ENCODE data around the gene FGGY. TPM values are rescaled to one million over a fixed set of nuclear protein-coding genes. Genes with fewer than 3 reads are reported as not detected.

The FGGY gene
- total RNA-seq, 1 experiment from 2014 or later, result 17.8 TPM

DNA sequence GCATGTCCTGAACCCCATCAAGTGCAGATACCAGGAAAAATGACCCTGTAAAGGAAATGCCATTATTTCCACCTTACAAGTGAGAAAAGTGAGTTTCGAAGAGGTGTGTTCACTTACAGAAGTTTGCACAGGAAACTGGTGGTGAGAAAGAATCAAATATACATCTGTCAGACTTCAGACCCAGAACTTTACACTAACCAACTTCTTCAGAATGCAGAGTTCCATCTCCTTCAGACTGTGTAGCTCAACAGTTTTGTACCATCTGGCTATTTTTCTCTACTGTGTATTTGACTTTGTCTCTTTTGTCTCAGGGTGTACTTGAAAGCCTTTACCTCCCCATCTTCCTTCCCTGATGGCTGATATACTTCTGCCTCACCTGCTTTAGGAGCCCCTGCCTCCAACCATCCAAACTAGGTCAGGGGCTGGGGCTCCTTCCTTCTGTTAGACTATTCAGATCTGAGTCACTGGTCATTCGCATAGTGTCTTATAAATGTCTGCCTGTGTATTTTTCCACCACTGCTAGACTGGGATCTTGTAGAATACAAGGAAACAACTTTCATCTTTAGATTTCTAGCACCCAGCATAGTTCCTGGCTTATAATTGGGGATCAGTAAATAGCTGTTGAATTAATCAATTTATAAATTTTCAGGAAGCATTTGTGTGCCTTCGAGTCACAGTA lies 247.9 kb downstream of the FGGY start:
- Histone ChIP-seq H3K9me3 (ENCODE audit: insufficient read depth, low read depth) (no peaks in the 10 kb centered on the region), H3K9me2 (ENCODE audit: insufficient read depth) (no peaks in the 10 kb centered on the region), H3F3A (ENCODE audit: insufficient read depth, low read depth) (no peaks in the 10 kb centered on the region), H3K27me3 (ENCODE audit: insufficient read depth, low read depth) (no peaks in the 10 kb centered on the region), H3K79me2 (ENCODE audit: low read depth) (no peaks in the 10 kb centered on the region), H3K4me3 (no peak overlapping the region), H3K4me2 (no peak overlapping the region), H3K4me1 (replicated peaks; ENCODE audit: insufficient read depth) (no peaks in the 10 kb centered on the region), H4K20me1 (ENCODE audit: insufficient read depth) (no peaks in the 10 kb centered on the region), H3K27ac (no peak overlapping the region), H2AFZ (no peak overlapping the region), H3K36me3 (ENCODE audit: low read depth) (no peaks in the 10 kb centered on the region)
- BruUV-seq (replicated peaks), result no TSS peak
- POLR2A ChIA-PET (ENCODE audit: unreplicated experiment), result no interaction called here
- no peak for TF ChIP-seq EZH2 (IDR thresholded peaks at IDR 0.05; ENCODE audit: low read depth)
- no peak for DNase-seq
- CTCF ChIA-PET, result no interaction called here
- intact Hi-C loops (cut with micrococcal nuclease; ENCODE audit: unreplicated experiment), result no loop called here

DNA sequence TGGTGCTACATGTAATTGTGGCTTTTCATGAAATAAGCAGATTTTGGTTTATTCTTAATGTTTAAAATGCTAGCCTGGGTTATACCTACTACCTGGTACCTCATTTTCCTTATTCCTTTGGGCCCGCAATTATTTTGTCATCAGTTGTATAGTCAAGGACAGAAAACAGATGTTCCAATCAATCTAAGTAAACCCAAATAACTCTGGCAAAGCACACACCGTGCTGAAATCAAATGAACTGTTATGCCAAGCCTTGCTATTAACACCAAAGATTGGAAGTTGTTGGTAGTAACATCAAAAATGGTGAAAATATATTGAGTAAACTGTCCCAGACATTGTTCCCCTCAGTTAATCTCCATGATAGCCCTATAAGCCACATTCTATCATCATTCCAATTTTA lies 248.9 kb downstream of the FGGY start:
- Histone ChIP-seq H3K4me1 (replicated peaks; ENCODE audit: insufficient read depth) (no peaks in the 10 kb centered on the region), H3K27ac (no peak overlapping the region), H3K4me3 (no peak overlapping the region), H3K79me2 (ENCODE audit: low read depth) (no peaks in the 10 kb centered on the region), H2AFZ (no peak overlapping the region), H3K4me2 (no peak overlapping the region), H4K20me1 (ENCODE audit: insufficient read depth) (no peaks in the 10 kb centered on the region), H3K36me3 (ENCODE audit: low read depth) (no peaks in the 10 kb centered on the region), H3K9me2 (ENCODE audit: insufficient read depth) (no peaks in the 10 kb centered on the region), H3K9me3 (ENCODE audit: insufficient read depth, low read depth) (no peaks in the 10 kb centered on the region), H3K27me3 (ENCODE audit: insufficient read depth, low read depth) (no peaks in the 10 kb centered on the region), H3F3A (ENCODE audit: insufficient read depth, low read depth) (no peaks in the 10 kb centered on the region)
- intact Hi-C loops (cut with micrococcal nuclease; ENCODE audit: unreplicated experiment), result no loop called here
- TF ChIP-seq EZH2 (IDR thresholded peaks at IDR 0.05; ENCODE audit: low read depth), result no peak
- TF ChIP-seq, protein P1, sequence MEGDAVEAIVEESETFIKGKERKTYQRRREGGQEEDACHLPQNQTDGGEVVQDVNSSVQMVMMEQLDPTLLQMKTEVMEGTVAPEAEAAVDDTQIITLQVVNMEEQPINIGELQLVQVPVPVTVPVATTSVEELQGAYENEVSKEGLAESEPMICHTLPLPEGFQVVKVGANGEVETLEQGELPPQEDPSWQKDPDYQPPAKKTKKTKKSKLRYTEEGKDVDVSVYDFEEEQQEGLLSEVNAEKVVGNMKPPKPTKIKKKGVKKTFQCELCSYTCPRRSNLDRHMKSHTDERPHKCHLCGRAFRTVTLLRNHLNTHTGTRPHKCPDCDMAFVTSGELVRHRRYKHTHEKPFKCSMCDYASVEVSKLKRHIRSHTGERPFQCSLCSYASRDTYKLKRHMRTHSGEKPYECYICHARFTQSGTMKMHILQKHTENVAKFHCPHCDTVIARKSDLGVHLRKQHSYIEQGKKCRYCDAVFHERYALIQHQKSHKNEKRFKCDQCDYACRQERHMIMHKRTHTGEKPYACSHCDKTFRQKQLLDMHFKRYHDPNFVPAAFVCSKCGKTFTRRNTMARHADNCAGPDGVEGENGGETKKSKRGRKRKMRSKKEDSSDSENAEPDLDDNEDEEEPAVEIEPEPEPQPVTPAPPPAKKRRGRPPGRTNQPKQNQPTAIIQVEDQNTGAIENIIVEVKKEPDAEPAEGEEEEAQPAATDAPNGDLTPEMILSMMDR (conservative IDR thresholded peaks at IDR 0.05), result no peak
- ChIA-PET POLR2A (ENCODE audit: unreplicated experiment) (no interaction called here), CTCF (no interaction called here)
- DNase-seq, result no peak
- BruUV-seq (replicated peaks), result no TSS peak

DNA sequence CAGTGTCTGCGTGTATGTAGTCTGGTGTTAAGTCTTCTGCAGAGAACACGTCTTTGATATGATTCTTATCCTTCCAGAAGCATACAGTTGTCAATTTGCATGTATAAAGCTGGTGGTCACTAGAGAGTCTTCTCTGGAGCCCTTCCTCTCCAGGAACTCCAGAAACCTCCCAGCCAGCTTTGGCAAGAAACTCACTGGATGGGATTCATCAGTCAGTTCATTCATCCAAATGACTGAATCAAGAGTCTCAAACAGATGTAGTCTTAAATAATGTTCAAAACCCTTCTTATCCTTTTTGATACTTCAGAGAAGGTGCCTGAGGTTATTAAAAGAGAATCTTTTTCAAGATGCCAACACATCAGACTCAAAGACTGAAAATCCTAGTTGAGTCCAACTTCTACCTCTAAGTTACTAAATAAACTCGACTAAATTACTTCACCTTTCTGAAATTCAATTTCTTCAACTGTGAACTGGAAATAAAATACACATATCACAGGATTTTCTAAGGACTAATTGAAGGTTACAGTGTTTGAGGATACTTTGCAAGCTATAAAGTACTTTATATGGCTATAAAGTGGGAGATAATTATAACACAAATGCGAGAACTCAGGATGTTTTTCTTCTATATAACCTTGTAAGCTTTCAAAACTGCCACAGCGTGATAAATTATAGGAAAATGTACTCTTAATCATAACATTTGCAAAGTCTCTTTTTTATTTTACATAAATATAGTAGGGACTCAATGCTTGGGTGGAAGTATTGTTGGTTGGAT lies 252.4 kb downstream of the FGGY start:
- no peak overlapping the region for H2AFZ ChIP-seq
- no peaks in the 10 kb centered on the region for H3K9me3 ChIP-seq (ENCODE audit: insufficient read depth, low read depth)
- H3K4me3 ChIP-seq, result no peak overlapping the region
- intact Hi-C loops (cut with micrococcal nuclease; ENCODE audit: unreplicated experiment), result no loop called here
- H3K27me3 ChIP-seq (ENCODE audit: insufficient read depth, low read depth), result no peaks in the 10 kb centered on the region
- ChIA-PET CTCF (no interaction called here), POLR2A (ENCODE audit: unreplicated experiment) (no interaction called here)
- H4K20me1 ChIP-seq (ENCODE audit: insufficient read depth), result no peaks in the 10 kb centered on the region
- TF ChIP-seq, protein P1 (conservative IDR thresholded peaks at IDR 0.05), result no peak
- no peak for TF ChIP-seq EZH2 (IDR thresholded peaks at IDR 0.05; ENCODE audit: low read depth)
- no peak overlapping the region for H3K4me2 ChIP-seq
- H3K79me2 ChIP-seq (ENCODE audit: low read depth), result no peaks in the 10 kb centered on the region
- H3K4me1 ChIP-seq (replicated peaks; ENCODE audit: insufficient read depth), result no peaks in the 10 kb centered on the region
- no TSS peak for BruUV-seq (replicated peaks)
- no peaks in the 10 kb centered on the region for H3F3A ChIP-seq (ENCODE audit: insufficient read depth, low read depth)
- H3K36me3 ChIP-seq (ENCODE audit: low read depth), result no peaks in the 10 kb centered on the region
- DNase-seq, result no peak
- H3K27ac ChIP-seq, result no peak overlapping the region
- H3K9me2 ChIP-seq (ENCODE audit: insufficient read depth), result 0 out of 2 replicates have a peak, but pooled peaks cover 4% of the 10 kb centered on the region
